Panc1 (cell line): ENCODE measurements around the gene MYO3B.

Source experiments
- POLR2AphosphoS5 ChIP-seq: IDR thresholded peaks from 2 replicates; pipeline ENCODE4 v1.6.1; 2012; ENCODE audit warnings: mild to moderate bottlenecking, low read depth, low read length, moderate library complexity
- TF ChIP-seq, protein P1 (sequence below): fragments of 450-650 bp; IDR thresholded peaks from 2 replicates; pipeline ENCODE4 v1.5.1; 2017; ENCODE audit warnings: mild to moderate bottlenecking

DNA sequence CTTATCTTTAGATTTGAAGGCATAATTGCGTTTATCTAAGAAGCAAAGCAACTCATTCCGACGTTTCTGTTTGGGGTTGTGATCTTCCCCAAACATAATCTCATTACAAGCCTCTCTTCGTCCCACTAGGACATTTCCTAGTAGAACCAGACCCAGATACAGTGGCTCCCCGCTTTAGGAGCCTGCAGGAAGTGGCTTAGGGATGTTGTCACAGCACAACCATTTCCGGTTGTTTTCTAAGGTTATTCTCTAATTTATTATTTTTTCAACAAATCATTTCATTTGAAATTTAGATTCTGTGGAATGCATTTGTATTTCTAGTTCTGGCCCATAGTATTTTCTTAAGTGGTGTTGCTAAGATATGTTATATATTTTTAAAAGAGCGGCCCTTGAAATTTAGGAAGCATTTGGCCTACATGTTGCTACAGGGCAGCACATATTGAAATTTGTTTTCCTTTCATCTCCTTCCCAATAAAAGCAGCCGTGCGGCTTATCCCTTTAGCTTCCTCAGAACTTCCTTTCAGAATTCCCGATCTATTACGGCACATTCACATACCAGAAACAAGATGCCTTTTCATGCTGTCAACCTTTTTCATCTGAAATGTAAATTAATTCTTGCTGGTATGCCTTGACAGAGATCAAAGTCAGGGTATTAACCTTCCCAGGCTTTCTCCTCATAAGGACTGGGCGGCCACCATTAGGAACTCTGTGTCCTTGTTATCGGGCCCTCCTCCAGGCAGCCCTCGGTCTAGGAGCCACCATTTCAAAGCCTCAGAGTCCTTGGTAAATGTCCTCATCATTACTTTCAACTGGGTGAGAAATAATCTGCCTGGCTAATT, 326.2 kb downstream of the MYO3B start:
- TF ChIP-seq, protein P1, sequence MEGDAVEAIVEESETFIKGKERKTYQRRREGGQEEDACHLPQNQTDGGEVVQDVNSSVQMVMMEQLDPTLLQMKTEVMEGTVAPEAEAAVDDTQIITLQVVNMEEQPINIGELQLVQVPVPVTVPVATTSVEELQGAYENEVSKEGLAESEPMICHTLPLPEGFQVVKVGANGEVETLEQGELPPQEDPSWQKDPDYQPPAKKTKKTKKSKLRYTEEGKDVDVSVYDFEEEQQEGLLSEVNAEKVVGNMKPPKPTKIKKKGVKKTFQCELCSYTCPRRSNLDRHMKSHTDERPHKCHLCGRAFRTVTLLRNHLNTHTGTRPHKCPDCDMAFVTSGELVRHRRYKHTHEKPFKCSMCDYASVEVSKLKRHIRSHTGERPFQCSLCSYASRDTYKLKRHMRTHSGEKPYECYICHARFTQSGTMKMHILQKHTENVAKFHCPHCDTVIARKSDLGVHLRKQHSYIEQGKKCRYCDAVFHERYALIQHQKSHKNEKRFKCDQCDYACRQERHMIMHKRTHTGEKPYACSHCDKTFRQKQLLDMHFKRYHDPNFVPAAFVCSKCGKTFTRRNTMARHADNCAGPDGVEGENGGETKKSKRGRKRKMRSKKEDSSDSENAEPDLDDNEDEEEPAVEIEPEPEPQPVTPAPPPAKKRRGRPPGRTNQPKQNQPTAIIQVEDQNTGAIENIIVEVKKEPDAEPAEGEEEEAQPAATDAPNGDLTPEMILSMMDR = no peak
- no peak for TF ChIP-seq POLR2AphosphoS5
